Left cardiac atrium (tissue), 4 donors: ENCODE measurements around the gene SMAGP. TPM values are rescaled to one million over a fixed set of nuclear protein-coding genes. Genes with fewer than 3 reads are reported as not detected.
"Not testable (repeated sequence)": the region's sequence is repeated elsewhere in the genome, so short reads cannot be mapped to it uniquely, and the experiment has no call there.

ENCODE experiments used
- ATAC-seq, 2 donors: fragments of 200-7000 bp; cut with Tn5 transposase; one replicate each; pipeline ENCODE4 v1.9.1; 2020; ENCODE audit warnings: mild to moderate bottlenecking in 2 of 2, moderate library complexity in 2 of 2
- DNase-seq: peaks from one replicate; pipeline ENCODE4 v3.0.0-alpha.2; 2020
- intact Hi-C, 2 donors: fragments of 100-400 bp; cut with DNase I; formaldehyde crosslinking; loops; one replicate each; pipeline versions ENCODE4 v1.14.1 to v1.15.1; 2022 to 2023
- total RNA-seq, 2 donors: library from RNA; stranded (reverse); fragmentation: NEBNext Ultra II Directional; extraction: Animal tissue kit (Norgen Biotek cat#: 25700); gene quantifications; one replicate each; pipeline ENCODE4 v1.2.1, GENCODE V29; 2021
- donor health status: DM: no; HTN: yes; CAD: no.
- donor health status: DM: no; HTN: yes; CAD: no; lungs with severe emphysema.
- donor health status: DM: yes; HTN: yes; CAD: no.
- donor health status: Dilated cardiomyopathy.

SMAGP gene
- total RNA-seq, 2 donors from 2014 or later, result 5.0 to 6.0 TPM

- intact Hi-C loops, result no loop called here
- DNase-seq (no peak), ATAC-seq (no peak)
Measured at GRCh38 chr12:51232642-51233041, 37.6 kb downstream of the SMAGP start.

GRCh38 chr12:51229116-51229809 is 41.0 kb downstream of the SMAGP start:
- intact Hi-C loops, result no loop called here
- DNase-seq (no peak), ATAC-seq (no peak)

- intact Hi-C loops, result no loop called here
- ATAC-seq (no peak), DNase-seq (no peak)
Measured at GRCh38 chr12:51227962-51228361, 42.3 kb downstream of the SMAGP start.

- DNase-seq, ATAC-seq, intact Hi-C loops: not testable (repeated sequence)
Measured at GRCh38 chr12:51227112-51227511, 43.1 kb downstream of the SMAGP start.

GRCh38 chr12:51225771-51226170 is 44.4 kb downstream of the SMAGP start:
- intact Hi-C loops, result no loop called here
- ATAC-seq, result no peak
- DNase-seq, result no peak

GRCh38 chr12:51225234-51225633 is 45.0 kb downstream of the SMAGP start:
- ATAC-seq, result no peak
- intact Hi-C loops, result no loop called here
- no peak for DNase-seq

- ATAC-seq (no peak), DNase-seq (no peak)
- intact Hi-C loops, result no loop called here
Measured at GRCh38 chr12:51224625-51225024, 45.6 kb downstream of the SMAGP start.

- DNase-seq (no peak), ATAC-seq (no peak)
- intact Hi-C loops, result no loop called here
Measured at GRCh38 chr12:51222461-51222860, 47.8 kb downstream of the SMAGP start.

GRCh38 chr12:51219857-51220256 is 50.4 kb downstream of the SMAGP start:
- DNase-seq, intact Hi-C loops, ATAC-seq: not testable (repeated sequence)

- ATAC-seq (no peak), DNase-seq (no peak)
- intact Hi-C loops, result no loop called here
Measured at GRCh38 chr12:51219322-51219721, 50.9 kb downstream of the SMAGP start.

GRCh38 chr12:51218607-51219161 is 51.5 kb downstream of the SMAGP start:
- intact Hi-C loops, result no loop called here
- DNase-seq, result no peak
- ATAC-seq, result peak in 1 of 2 donors; percentile 33

GRCh38 chr12:51217968-51218606 is 52.1 kb downstream of the SMAGP start, which contains the start of gene POU6F1:
TSS of gene POU6F1 (minus strand) at chr12:51218062. CDS start at chr12:51206836, 11,226 bp downstream.
- DNase-seq (peak; percentile 76), ATAC-seq (peak; percentile 94 to 96)
- intact Hi-C loops, result no loop called here

- ATAC-seq, result peak; percentile 71 to 72
- peak; percentile 66 for DNase-seq
- intact Hi-C loops, result no loop called here
Measured at GRCh38 chr12:51217133-51217967, 52.9 kb downstream of the SMAGP start.

- ATAC-seq (no peak), DNase-seq (no peak)
- intact Hi-C loops, result no loop called here
Measured at GRCh38 chr12:51216642-51217041, 53.6 kb downstream of the SMAGP start.

GRCh38 chr12:51214895-51215294 is 55.3 kb downstream of the SMAGP start:
- ATAC-seq (no peak), DNase-seq (no peak)
- intact Hi-C loops, result no loop called here

GRCh38 chr12:51210690-51211395 is 59.4 kb downstream of the SMAGP start:
- intact Hi-C loops, result no loop called here
- ATAC-seq (no peak), DNase-seq (no peak)

GRCh38 chr12:51209259-51209658 is 61.0 kb downstream of the SMAGP start:
- ATAC-seq (no peak), DNase-seq (no peak)
- intact Hi-C loops, result no loop called here

- intact Hi-C loops, result no loop called here
- ATAC-seq (no peak), DNase-seq (no peak)
Measured at GRCh38 chr12:51208016-51208660, 62.1 kb downstream of the SMAGP start.

GRCh38 chr12:51205350-51205749 is 64.9 kb downstream of the SMAGP start:
- intact Hi-C loops, result no loop called here
- ATAC-seq (no peak), DNase-seq (no peak)
